BJ (cell line): ENCODE measurements around the gene BARHL1. TPM values are rescaled to one million over a fixed set of nuclear protein-coding genes. Genes with fewer than 3 reads are reported as not detected.

Source experiments
- CTCF ChIA-PET: fragments of 350-600 bp; formaldehyde crosslinking; extraction: SDS; loops from one replicate; lab custom pipeline; 2021; ENCODE audit warnings: antibody characterized with exemption, inconsistent platforms; lab: Yijun Ruan, JAX
- POLR2A ChIA-PET: fragments of 300-600 bp; sonication (Branson Sonifier 250); formaldehyde crosslinking; extraction: SDS; loops from one replicate; lab custom pipeline; 2021; ENCODE audit warnings: antibody characterized with exemption; lab: Charles Lee
- DNase-seq: peaks from one replicate; pipeline ENCODE4 v3.0.0-alpha.2; 2011; ENCODE audit warnings: low read depth
- H3K27me3 ChIP-seq: 2 replicates; pipeline ENCODE4 v1.6.0; 2011; ENCODE audit warnings: low read length; ENCODE audit not compliant: control insufficient read depth, insufficient read depth
- H3K36me3 ChIP-seq: 2 replicates; pipeline ENCODE4 v1.5.1; 2011; ENCODE audit warnings: low read length; ENCODE audit not compliant: control insufficient read depth, insufficient read depth
- H3K4me3 ChIP-seq: 2 replicates; pipeline ENCODE4 v1.5.1; 2011; ENCODE audit warnings: low read depth, mild to moderate bottlenecking, control low read depth, low read length
- polyA plus RNA-seq: library from polyadenylated mRNA; depleted of rRNA; stranded (reverse); fragments of >200 nt; gene quantifications from 2 replicates; pipeline ENCODE4 v1.2.3, GENCODE V29; 2011
- TF ChIP-seq, protein P1 (sequence below): IDR thresholded peaks from 2 replicates; pipeline ENCODE4 v1.5.1; 2011; ENCODE audit warnings: low read depth, mild to moderate bottlenecking, control low read depth, inconsistent platforms, low read length, moderate library complexity; ENCODE audit not compliant: insufficient read depth

The BARHL1 gene
- polyA plus RNA-seq, 1 experiment = not detected

DNA sequence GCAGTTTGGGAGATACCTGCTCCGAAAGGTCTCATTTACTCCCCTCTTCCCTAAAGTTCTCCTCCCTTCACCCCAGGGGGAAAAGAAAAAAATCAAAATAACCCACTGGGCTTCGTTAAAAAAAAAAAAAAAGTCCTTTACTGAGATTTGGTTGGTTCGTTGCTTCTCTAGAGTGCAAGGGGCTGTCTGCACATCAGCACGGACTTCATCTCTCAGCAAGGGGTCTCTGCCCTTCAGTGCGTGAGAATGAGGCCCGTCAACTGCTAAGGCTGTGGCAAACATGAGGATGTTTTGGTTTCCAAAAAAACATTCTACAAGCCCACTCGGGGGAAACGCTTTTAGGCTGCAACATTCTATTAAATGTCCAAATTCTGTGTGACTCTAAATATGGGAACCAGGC is 10.0 kb downstream of the BARHL1 start:
- Histone ChIP-seq H3K36me3 (peaks cover 4% of the 10 kb centered on the region), H3K4me3 (no peak overlapping the region), H3K27me3 (peaks cover 39% of the 10 kb centered on the region)
- ChIA-PET CTCF (no interaction called here), POLR2A (no interaction called here)
- TF ChIP-seq, protein P1, sequence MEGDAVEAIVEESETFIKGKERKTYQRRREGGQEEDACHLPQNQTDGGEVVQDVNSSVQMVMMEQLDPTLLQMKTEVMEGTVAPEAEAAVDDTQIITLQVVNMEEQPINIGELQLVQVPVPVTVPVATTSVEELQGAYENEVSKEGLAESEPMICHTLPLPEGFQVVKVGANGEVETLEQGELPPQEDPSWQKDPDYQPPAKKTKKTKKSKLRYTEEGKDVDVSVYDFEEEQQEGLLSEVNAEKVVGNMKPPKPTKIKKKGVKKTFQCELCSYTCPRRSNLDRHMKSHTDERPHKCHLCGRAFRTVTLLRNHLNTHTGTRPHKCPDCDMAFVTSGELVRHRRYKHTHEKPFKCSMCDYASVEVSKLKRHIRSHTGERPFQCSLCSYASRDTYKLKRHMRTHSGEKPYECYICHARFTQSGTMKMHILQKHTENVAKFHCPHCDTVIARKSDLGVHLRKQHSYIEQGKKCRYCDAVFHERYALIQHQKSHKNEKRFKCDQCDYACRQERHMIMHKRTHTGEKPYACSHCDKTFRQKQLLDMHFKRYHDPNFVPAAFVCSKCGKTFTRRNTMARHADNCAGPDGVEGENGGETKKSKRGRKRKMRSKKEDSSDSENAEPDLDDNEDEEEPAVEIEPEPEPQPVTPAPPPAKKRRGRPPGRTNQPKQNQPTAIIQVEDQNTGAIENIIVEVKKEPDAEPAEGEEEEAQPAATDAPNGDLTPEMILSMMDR = no peak
- DNase-seq = no peak

DNA sequence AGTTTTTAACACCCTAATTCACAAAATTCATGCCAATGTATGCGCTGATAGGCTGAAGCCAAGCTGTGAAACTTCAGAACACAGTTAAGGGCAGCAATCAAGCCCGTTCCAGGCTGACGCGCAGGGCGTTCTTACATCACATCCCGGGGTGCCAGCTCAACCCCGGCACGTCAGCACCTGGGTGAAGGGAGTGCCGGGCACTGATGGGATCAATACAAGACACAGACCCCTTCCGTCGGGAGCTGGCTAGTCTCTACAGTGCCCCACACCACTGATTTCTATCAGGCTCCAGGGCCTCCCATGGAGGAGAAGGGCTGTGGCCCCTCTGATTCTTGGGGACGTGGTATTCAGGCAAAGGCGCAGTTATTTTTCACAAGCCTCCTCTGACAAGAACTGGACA is 12.0 kb downstream of the BARHL1 start:
- Histone ChIP-seq H3K4me3 (no peak overlapping the region), H3K27me3 (peaks cover 21% of the 10 kb centered on the region), H3K36me3 (peaks cover 6% of the 10 kb centered on the region)
- TF ChIP-seq, protein P1 = no peak
- POLR2A ChIA-PET = no interaction called here
- CTCF ChIA-PET = no interaction called here
- no peak for DNase-seq

DNA sequence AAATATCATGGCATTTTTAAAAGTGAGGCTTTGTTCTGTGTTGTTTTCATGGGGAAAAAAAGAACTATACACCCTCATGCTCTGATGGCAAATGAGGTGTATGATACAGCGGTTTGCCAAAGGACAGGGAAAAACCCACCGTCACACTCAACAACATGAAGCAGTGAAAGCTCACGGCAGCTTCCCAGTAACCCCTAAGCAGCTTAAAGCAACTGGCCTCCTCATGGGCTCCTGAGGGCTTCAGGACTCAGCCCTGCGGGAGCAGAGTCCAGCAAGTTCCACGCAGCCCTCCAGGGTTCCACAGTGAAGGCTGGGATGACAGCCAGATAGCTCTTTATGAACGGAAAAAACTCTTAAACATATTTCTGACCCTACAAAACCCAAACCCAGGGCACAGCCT is 12.9 kb downstream of the BARHL1 start:
- peaks cover 12% of the 10 kb centered on the region for H3K27me3 ChIP-seq
- H3K4me3 ChIP-seq = no peak overlapping the region
- ChIA-PET POLR2A (no interaction called here), CTCF (no interaction called here)
- TF ChIP-seq, protein P1 = no peak
- peaks cover 12% of the 10 kb centered on the region for H3K36me3 ChIP-seq
- no peak for DNase-seq

DNA sequence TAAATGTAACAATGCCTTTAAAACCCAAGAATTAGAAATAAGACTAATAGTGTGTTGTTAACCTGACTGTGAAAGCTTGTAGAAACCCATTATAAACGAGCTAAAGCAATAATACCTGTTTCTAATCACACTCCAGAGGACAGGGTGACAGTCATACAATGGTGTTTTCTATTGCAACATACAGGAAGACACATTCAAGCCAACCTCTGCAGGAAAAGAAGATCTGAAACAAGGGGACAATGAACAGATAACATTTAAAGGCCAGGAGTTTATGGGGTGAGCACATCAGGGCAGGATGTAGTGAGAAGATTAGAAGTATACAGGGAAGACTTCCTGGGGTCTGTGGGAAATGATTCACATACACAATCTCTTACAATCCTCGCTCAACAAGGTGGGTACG is 13.8 kb downstream of the BARHL1 start:
- POLR2A ChIA-PET = no interaction called here
- Histone ChIP-seq H3K27me3 (peaks cover 6% of the 10 kb centered on the region), H3K4me3 (no peak overlapping the region), H3K36me3 (peaks cover 14% of the 10 kb centered on the region)
- CTCF ChIA-PET = no interaction called here
- DNase-seq = no peak
- TF ChIP-seq, protein P1 = no peak

DNA sequence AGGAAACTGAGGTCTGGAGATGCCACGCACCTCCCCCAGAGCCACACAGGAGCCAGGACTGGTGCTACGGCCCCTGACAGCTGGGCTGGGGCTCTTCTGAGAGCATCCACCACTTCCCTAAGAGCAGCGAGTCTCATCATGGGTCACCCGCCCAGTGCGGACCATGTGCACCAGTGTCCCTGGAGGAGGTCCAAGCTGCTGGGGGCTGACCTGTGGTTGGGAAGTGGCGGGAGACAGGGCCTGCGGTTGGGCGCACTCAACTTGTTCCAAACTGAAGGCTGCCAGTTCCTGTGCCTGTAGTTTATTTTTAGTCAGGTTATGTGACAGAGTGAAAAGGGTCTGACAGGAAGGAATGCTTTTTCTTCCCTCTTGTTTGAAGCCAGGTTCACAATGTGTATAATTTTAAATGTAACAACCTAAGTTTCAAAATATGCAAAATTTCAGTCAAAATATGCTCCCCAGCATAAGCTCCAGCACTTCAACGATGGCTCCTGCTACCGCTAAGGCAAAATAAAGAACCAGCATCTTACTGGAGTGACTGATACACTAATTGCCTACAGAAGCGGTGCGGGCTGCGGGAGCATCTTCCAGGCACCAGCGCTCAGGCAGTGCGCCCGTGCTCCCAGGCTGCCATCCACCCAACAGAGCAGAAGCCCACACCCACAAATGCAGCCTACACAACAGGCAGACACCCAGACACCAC is 14.8 kb downstream of the BARHL1 start:
- TF ChIP-seq, protein P1 = no peak
- Histone ChIP-seq H3K36me3 (peaks cover 16% of the 10 kb centered on the region), H3K27me3 (peaks cover under 1% of the 10 kb centered on the region; the same call in 1 of the 2 replicates), H3K4me3 (no peak overlapping the region)
- DNase-seq = no peak
- CTCF ChIA-PET = no interaction called here
- POLR2A ChIA-PET = no interaction called here
